GM10266 (cell line): ENCODE measurements around the gene SLC39A13.

Experiments
- DNase-seq: peaks from one replicate; pipeline ENCODE4 v3.0.0; 2012; ENCODE audit errors: extremely low spot score
- TF ChIP-seq, protein P1 (sequence below): IDR thresholded peaks from 2 replicates; pipeline ENCODE4 v1.5.1; 2012; ENCODE audit warnings: mild to moderate bottlenecking, low read depth; ENCODE audit not compliant: control insufficient read depth, insufficient read depth; ENCODE audit errors: missing control alignments

Gene SLC39A13

DNA sequence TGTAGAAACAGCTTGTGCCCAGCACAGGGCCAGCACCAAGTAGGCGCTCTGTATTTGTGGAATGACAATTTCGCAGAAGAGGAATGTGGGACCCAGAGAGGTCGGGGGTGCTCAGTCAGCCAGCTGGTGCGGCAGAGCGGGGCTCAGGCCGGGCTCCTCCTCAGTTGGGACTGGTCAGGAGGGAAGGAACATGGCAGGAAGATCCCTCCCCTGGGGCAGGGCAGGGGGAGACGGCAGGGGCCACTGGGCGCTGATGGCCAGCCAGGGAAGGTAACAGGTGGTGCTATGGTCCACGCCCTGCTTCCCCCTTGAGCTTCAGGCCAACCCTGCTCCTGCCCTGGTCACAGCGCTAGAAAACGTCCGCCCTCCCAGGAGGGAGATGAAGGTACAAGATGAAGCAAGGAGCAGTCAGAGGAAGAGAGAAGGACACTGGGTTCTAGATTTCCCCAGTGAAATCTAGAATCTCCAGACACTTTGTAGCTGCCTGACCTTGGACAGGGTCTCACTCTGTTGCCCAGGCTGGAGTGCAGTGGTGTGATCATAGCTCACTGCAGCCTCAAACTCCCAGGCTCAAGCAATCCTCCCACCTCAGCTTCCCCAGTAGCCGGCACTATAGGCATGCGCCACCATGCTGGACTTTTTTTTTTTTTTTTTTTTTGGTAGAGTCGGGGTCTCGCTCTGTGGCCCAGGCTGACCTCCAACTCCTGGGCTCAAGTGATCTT is 16.5 kb upstream of the SLC39A13 start:
- TF ChIP-seq, protein P1, sequence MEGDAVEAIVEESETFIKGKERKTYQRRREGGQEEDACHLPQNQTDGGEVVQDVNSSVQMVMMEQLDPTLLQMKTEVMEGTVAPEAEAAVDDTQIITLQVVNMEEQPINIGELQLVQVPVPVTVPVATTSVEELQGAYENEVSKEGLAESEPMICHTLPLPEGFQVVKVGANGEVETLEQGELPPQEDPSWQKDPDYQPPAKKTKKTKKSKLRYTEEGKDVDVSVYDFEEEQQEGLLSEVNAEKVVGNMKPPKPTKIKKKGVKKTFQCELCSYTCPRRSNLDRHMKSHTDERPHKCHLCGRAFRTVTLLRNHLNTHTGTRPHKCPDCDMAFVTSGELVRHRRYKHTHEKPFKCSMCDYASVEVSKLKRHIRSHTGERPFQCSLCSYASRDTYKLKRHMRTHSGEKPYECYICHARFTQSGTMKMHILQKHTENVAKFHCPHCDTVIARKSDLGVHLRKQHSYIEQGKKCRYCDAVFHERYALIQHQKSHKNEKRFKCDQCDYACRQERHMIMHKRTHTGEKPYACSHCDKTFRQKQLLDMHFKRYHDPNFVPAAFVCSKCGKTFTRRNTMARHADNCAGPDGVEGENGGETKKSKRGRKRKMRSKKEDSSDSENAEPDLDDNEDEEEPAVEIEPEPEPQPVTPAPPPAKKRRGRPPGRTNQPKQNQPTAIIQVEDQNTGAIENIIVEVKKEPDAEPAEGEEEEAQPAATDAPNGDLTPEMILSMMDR = no peak
- no peak for DNase-seq

GRCh38 chr11:47392546-47393162 is 15.7 kb upstream of the SLC39A13 start:
- no peak for DNase-seq

GRCh38 chr11:47393163-47394049 is 15.0 kb upstream of the SLC39A13 start:
- TF ChIP-seq, protein P1 = no peak
- no peak for DNase-seq

More at GRCh38 chr11:47392546-47393162, 15.7 kb upstream of the SLC39A13 start:
- TF ChIP-seq, protein P1 = no peak

GRCh38 chr11:47394050-47394321 is 14.4 kb upstream of the SLC39A13 start:
- TF ChIP-seq, protein P1 = no peak

GRCh38 chr11:47394322-47395222 is 13.8 kb upstream of the SLC39A13 start:
- TF ChIP-seq, protein P1 = no peak
- peak; percentile 85 for DNase-seq

More at GRCh38 chr11:47394050-47394321, 14.4 kb upstream of the SLC39A13 start:
- DNase-seq = no peak

DNA sequence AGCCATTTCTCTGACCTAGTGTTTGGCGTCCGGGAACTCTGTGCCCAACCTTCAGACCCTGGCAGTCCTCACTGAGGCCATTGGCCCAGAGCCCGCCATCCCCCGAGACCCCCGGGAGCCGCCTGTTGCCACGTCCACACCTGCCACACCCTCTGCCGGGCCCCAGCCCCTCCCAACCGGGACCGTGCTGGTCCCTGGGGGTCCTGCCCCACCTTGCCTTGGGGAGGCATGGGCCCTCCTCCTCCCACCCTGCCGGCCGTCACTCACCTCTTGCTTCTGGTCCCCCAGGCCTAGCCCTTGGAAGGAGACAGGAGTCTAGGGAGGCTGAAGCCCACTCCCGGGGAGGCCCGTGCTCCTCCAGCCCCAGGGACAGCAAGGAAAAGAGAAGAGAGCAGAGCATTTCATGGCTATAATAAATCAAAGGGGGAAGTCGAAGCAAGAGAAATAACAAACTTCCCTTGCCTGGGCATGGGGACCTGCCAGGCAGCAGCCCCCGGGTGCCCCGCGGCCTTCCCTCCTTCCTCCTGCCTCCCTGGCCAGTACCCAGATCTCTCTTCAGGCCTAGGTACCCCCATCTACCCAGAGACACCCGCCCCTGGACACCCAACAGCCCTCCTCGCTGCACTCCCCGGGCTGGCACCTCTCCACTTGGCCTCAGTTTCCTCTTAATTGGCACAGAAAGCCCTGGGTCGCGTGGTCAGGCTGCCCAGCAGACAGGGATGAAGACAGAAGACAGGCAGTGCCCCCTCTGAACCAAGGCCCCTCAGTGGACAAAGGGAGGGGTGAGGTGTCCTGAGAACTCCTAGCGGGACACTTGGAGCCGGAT is 13.0 kb upstream of the SLC39A13 start:
- no peak for DNase-seq
- TF ChIP-seq, protein P1 = no peak
